HG02623 (cell line): ENCODE results near the gene TAMALIN.

ENCODE experiments used
- ATAC-seq: cut with Tn5 transposase; IDR thresholded peaks from one replicate; pipeline ENCODE4 v1.9.1; 2021; ENCODE audit warnings: moderate library complexity; ENCODE audit not compliant: unreplicated experiment

The TAMALIN gene

GRCh38 chr12:52011602-52012214, 5.0 kb downstream of the TAMALIN start:
- no peak for ATAC-seq

- ATAC-seq, result no peak
These were observed 7.0 kb downstream of the TAMALIN start for GRCh38 chr12:52013626-52014310.

DNA sequence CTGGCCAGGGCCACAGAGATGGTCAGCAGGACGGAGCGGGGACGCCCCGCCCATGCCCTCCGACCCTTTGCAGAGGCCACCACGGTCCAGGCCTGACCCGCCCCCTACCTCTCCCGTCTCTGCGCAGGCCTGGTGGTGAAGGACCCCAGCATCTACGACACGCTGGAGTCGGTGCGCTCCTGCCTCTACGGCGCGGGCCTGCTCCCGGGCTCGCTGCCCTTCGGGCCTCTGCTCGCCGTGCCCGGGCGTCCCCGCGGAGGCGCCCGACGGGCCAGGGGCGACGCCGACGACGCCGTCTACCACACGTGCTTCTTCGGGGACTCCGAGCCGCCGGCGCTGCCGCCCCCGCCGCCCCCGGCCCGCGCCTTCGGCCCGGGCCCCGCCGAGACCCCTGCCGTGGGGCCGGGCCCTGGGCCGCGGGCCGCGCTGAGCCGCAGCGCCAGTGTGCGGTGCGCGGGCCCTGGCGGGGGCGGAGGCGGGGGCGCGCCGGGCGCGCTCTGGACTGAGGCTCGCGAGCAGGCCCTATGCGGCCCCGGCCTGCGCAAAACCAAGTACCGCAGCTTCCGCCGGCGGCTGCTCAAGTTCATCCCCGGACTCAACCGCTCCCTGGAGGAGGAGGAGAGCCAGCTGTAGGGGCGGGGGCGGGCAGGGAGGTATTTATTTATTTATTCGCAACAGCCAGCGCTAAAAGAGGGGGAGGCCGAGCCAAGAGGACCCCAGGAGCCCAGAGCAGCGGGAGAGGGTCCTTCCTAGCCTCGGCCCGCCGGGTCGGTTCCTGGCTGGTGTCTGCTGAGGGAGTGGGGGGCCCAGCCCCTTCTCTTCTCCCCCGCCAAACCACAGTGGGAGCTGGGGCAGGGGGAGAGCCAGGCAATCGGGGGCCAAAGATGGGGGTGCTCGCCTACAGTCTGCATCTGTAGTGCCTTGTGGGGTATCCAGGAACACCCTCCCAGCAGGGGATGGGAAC, 8.1 kb downstream of the TAMALIN start:
- ATAC-seq, result no peak

DNA sequence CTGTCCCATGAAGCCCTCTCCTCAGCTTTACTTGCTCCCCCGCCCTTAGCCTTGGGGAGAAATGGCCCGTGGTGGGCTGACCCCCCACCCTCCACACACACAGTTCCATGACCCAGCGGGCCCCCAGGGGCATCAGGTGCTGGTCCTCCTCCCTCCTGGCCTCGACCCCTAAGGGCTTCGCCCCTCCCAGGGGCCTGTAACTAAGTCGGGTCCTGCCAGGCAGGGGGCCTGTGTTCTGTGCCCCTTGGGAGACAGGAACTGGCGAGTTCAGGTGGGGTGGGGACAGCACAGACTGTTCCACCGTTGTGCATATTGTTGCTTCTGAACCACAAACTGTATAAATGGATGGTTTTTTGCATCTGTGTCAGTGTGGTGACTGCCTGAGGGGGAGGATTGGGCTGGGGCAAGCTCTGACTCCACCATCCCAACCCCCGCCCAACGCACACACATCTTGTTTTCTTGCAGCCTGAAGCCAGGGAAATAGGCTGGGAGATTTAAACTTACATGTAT, 8.8 kb downstream of the TAMALIN start:
- ATAC-seq, result no peak

DNA sequence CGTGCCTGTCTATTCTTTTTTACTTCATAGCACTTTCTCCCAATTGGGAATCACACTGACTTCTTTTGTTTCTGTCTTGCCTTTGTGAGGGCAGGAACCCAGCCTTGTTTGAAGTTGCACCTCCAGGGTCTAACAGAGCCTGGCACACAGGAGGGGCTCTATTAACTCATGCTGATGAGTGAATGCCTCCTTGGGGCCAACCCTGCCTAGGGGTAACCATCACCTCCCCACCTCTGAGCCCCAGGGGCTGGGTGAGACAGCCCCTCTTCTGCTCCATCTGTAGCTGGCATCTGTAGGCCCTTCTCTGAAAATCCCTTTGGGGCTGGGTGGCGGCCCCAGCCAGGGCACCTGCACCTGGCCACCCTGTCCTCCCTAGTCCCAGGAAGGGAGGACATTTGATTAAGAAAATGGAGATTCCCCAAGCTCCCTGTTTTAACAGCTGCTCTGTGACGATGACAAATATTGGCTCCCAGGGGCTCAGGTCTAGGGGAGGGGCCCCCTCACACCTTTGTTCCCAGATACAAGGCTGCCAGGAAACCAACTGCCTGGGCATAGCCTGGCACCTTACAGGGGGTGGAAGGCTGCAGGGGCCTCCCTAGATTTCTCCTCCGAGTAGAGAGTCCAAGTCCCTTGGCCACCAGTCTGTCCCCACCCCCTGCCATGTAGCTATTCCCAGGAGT, 11.8 kb downstream of the TAMALIN start:
- no peak for ATAC-seq

GRCh38 chr12:52019113-52019770, 12.5 kb downstream of the TAMALIN start:
- ATAC-seq, result no peak

DNA sequence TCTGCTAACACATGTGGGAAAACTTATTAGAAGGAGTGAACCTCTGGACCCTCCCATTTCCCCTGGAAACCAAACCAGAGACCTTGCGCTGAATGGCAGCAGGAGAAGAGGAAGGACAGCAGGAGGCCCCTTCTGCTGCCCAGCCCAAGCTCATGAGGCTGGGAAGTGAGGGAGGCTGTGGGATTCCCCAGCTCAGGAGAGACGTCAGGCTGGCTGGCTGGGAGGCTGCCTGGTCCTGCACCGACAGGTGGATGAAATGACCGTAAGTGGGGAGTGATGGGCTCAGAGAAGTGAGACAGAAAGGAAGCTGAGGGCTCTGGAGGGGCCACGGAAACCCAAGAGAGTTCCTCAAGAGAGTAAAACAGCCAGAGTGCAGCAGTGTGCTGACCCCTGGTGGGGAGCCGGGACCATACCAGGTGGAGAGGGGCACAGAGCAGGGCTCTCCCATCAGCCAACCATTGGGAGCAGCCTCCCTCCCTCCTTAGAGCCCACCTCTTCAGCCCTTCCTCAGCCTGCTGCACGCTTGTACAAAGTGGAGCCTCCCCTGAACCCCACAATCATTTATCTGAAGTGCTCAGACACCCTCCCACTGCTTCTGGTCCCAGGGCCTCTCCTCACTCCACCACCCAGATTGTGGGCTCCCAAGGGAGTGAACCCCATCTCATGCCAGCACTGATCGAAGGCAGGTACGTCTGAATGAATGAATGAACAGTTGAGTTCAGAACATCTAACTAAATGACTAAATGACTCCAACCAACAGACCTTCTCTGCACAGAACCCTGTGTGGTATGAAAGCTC, 14.0 kb downstream of the TAMALIN start:
- no peak for ATAC-seq

DNA sequence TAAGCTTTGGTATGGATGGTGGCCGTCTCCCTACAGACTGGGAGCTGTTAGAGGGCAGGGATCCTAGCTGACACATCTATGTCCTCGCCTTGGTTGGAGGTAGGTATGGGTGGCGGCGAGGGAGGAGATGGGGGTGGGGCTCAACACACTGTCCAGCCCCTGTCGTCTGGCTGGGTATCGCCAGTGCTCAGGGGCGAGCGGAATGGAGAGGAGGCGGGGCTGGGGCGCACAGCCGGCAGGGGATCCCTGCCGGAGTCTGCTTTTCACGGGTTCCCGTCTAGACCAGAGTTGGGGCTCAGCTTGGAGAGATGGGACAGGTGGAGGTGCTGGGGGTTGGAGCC, 16.1 kb downstream of the TAMALIN start:
- no peak for ATAC-seq

GRCh38 chr12:52023182-52023975, 16.6 kb downstream of the TAMALIN start:
- ATAC-seq, result peak; percentile 38

GRCh38 chr12:52023976-52024688, 17.4 kb downstream of the TAMALIN start:
- no peak for ATAC-seq

- ATAC-seq, result no peak
These were observed 18.1 kb downstream of the TAMALIN start for GRCh38 chr12:52024845-52025230.

DNA sequence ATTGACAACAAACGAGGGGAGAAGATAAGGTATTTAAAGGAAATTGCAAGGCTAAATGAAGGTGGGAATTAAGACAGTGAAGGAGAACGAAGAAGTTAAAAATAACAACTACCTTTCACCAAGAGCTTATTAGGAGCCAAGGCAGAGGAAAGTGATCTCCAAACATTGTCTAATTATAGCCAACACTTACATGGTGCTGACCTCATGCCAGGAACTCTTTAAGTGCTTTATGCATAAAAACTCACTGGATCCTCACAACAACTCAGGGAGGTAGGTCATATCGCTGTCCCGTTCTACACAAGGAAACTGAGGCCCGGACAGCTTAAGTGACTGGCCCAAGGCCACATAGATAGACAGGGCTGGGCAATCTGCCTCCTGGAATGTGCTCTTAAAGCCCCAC, 19.5 kb downstream of the TAMALIN start:
- ATAC-seq, result no peak

DNA sequence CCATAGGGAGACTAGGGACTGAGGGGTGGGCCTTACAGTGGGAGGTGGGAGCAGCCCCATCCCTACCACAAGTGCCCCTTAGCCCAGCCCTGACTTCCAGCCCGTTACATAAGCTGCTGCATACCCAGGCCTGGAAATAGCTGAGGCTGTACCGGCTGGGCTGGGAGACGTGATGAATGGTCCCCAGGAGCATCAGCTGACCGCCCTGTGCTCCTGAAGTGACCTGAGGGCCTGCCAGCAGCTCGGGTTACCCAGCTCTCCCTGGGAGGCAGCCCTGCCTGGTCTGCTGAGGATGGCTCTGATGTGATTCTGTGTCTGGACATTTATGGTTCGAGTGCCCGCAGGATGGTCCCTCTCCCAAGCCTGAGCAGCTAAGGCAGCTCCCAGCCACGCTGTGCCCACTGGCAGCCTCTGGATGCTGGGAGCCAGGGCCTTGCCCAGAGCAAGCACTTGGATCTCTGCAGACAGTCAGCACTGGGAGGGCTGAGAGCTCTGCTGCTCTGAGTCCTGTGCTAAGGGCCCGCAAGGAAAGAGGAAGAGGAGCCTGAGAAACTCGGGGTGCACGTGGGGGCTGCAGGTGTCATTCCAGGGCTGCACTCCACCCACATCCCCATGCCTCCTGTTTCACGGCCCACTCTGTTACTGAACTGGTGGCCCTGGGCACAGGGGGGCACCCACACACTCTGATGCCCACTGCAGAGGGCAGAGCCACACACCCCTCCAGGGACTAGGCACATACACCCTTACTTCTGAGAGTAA, 20.5 kb downstream of the TAMALIN start:
- ATAC-seq, result no peak

DNA sequence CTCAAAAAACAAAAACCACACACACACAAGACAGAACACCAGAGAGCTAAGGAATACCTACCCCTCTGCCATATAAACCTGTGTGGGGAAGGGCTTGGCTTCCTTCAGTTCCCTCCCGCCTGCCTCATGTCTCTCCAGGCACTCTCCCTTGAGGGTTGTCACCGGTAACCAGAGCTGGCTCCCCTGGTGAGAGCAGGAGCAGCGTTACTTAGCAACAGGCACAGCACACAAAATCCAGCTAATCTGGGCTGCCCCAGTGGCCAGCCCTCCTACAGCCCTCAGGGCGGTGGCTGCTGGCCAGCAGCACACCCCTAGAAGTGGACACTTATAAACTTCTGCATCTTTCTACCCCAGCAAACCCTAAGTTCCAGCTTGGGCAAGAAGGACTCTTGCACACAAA, 22.9 kb downstream of the TAMALIN start:
- no peak for ATAC-seq

DNA sequence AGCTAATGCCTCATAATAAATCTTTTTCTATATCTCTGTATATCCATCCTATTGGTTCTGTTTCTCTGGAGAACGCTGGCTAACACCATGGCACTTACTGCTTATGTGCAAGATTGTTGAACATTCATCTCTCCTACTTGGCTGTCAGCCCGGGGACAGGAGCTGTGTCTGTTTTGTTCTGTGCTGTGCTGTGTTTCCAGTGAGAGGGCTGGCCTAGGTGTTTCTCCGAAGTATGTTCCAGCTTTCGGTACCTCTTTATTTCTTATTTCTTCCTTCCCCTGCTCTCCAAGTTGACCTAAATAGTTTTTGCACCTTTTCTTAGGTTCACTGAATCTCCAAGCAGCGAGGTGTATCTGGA, 25.7 kb downstream of the TAMALIN start:
- ATAC-seq, result no peak

DNA sequence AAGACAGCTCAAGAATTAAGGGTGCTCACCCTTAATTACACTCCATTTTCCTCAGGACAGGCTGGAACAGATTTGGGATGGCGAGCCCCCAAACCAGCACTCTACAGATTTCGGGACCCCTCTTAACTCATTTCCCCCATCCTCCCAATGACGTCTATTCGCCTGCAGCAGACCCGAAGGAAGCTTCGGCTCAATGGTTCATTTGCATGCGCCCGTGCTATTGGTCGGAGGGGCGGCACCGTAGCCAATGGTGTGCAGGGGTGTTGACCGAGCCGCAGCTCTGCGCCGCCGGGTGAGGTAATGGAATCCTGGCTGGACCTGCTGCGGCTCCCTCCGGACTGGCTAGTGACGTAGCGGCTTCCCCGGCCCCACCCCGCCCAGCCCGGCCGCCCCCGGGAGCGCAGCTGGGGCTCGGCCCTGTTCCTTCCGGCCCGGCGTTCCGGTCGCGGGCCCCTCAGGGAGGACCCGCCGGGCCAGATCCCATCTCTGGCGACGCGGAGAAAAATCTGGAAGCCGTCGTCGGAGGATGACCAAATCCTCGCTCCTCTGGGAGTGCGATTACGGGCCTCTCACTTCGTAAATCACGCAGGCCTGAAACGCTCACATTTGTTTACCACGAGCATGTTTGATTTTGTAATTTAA, 26.2 kb downstream of the TAMALIN start:
- peak; percentile 94 for ATAC-seq

DNA sequence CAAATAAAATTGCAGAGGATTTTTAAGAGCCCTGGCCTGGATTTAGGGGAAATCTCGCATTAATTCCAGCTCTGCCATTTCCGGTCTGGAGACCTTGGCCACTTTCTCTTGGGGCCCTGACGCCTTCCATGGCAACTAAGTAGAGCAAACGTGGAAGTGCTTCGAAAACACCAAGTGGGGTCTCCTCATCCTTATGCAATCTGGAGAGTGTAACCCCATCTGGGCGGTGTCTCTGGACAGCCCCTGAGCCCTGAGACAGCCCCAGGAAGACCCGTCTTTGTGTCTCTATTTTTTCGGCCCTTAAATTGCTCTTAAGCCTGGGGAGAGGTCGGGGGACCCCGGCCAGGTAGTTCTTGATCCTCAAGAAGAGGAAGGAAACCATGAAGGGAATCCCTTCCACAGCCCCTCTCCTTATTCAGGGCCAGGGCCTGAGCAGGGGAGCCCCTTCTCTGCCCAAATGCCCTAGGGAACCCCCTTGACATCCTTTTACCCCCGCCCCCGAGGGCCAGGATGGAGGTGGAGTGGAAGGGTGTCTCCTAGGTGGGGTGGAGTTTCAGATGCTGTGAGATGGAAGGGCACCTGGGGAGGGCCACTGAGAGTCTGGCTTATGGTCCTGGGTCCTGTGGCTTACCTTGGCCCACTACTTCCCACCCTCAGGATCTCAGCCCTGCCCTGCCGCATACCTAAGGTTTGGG, 26.8 kb downstream of the TAMALIN start:
- no peak for ATAC-seq
